IPS DF 6.9 (cell line): ENCODE data around the gene CSRNP3.

Source experiments
- DNase-seq: peaks from one replicate; pipeline ENCODE4 v3.0.0-alpha.2; 2013; ENCODE audit warnings: low read depth, low spot score
- H3K27ac ChIP-seq: one replicate; pipeline ENCODE4 v1.5.1; 2013; ENCODE audit warnings: low read length, control low read depth
- H3K27me3 ChIP-seq: 2 replicates; pipeline ENCODE4 v1.6.1; 2013; ENCODE audit warnings: mild to moderate bottlenecking, low read length; ENCODE audit not compliant: control insufficient read depth, insufficient read depth
- H3K36me3 ChIP-seq: 2 replicates; pipeline ENCODE4 v1.6.1; 2013; ENCODE audit warnings: low read length; ENCODE audit not compliant: control insufficient read depth, insufficient read depth
- H3K4me1 ChIP-seq: 2 replicates; pipeline ENCODE4 v1.6.1; 2013; ENCODE audit warnings: low read length; ENCODE audit not compliant: control insufficient read depth, insufficient read depth
- H3K4me3 ChIP-seq: 2 replicates; pipeline ENCODE4 v1.5.1; 2013; ENCODE audit warnings: mild to moderate bottlenecking, low read length
- H3K9me3 ChIP-seq: 2 replicates; pipeline ENCODE4 v1.6.1; 2013; ENCODE audit warnings: low read length, inconsistent platforms; ENCODE audit not compliant: control insufficient read depth, insufficient read depth
- WGBS: extraction: QIAGEN DNeasy Blood & Tissue Kit; methylation state at CpG from one replicate; pipeline ENCODE4 v1.1.7; 2013; ENCODE audit warnings: mixed read lengths, missing lambda C conversion rate; ENCODE audit not compliant: insufficient read length, insufficient coverage; 5-methylcytosine and 5-hydroxymethylcytosine counted together

Gene CSRNP3

DNA sequence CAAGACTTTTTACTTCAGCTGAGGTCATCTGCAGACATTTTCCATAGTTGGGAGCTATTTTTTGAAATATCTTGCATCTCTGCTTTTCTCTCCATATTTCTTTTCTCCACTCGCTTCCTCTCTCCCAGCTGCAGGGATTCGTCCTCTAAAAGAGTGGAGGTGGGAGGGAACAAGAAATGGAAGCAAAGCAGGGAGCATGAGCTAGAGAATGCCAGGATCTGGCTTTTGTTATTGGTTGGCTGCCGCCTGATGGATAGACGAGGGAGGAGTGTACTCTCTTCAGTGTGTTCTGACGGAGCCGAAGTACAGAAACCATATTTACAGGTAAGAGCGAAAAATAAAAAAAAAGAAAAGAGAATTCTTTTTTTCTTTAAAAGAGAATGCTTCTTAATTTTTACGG is at the start of gene CSRNP3:
CSRNP3 (plus strand) TSS at position 282 of the 400 bp plus-strand sequence. CDS start 125,368 bp downstream, outside the sequence.
- no peaks in the 10 kb centered on the region for H3K27me3 ChIP-seq
- H3K36me3 ChIP-seq = no peaks in the 10 kb centered on the region
- peak within 1 kb of the TSS; percentile 40; the same call in 1 of the 2 replicates for H3K4me3 ChIP-seq
- WGBS = no CpG with 5 or more reads among the region's 8 CpGs
- DNase-seq = peak; percentile 61
- no peak within 1 kb of the TSS for H3K27ac ChIP-seq
- H3K9me3 ChIP-seq = no peaks in the 10 kb centered on the region
- no peaks in the 10 kb centered on the region for H3K4me1 ChIP-seq

DNA sequence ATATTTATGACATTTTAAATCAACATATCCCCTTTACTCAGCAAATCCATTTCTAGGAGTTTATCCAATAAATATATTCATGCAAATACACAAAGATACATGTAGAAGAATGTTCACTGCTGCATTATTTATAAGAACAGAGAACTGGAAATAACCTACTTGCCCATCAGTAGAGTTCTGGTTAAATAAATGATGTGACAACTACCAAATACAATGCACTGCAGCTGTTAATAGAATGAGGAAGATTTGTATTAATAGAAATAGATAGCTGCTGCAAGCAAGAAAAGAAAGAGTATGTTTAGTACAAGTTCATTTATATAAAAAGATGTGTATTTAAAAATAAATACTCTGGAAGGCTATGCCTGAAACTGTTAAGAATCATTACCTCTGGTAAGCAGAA is 49.3 kb upstream of the CSRNP3 start:
- 0 out of 2 replicates have a peak, but pooled peaks cover 2% of the 10 kb centered on the region for H3K9me3 ChIP-seq
- no peak overlapping the region for H3K4me3 ChIP-seq
- no peaks in the 10 kb centered on the region for H3K27me3 ChIP-seq
- no peak overlapping the region for H3K27ac ChIP-seq
- no peaks in the 10 kb centered on the region for H3K4me1 ChIP-seq
- no peaks in the 10 kb centered on the region; the same call in 1 of the 2 replicates for H3K36me3 ChIP-seq
- DNase-seq = no peak

DNA sequence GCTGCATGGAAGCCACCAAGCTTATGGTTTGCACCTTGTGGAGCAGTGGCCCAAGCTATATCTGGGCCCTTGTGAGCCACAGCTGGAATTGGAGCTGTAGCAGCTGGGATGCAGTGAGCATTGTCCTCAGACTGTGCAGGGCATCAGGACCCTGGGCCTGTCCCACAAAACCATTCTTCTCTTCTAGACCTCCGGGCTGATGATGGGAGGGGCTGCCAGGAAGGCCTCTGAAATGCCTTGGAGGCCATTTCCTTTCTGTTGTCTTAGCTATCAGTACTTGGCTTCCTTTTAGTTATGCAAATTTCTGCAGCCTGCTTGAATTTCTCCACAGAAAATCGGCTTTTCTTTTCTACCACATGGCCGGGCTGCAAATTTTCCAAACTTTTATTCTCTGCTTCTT is 46.4 kb upstream of the CSRNP3 start:
- no peaks in the 10 kb centered on the region for H3K27me3 ChIP-seq
- H3K36me3 ChIP-seq = no peaks in the 10 kb centered on the region; the same call in 1 of the 2 replicates
- H3K27ac ChIP-seq = no peak overlapping the region
- no peak overlapping the region for H3K4me3 ChIP-seq
- no CpG with 5 or more reads among the region's 3 CpGs for WGBS
- no peak for DNase-seq
- H3K4me1 ChIP-seq = no peaks in the 10 kb centered on the region
- H3K9me3 ChIP-seq = 0 out of 2 replicates have a peak, but pooled peaks cover 2% of the 10 kb centered on the region

DNA sequence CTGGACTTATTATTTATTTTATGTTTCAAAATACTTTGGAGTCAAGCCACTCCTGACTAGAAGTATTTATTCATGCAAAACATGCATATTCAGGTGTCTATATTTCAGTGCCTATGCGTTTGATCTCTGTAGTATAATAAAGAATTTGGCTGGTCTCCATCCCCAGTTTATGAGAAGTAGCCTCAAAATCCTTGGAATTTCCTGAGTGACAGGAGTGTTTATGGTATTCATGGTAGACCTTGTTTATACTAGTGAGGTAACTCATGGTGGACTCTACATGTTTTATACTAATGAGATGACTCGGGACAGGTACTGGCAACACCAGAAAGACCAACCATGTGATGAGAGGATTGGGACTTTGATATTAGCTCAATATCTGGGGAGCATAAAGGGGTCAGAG is 43.9 kb upstream of the CSRNP3 start:
- no peak for DNase-seq
- Histone ChIP-seq H3K4me1 (no peaks in the 10 kb centered on the region), H3K27ac (no peak overlapping the region), H3K27me3 (no peaks in the 10 kb centered on the region), H3K36me3 (no peaks in the 10 kb centered on the region; the same call in 1 of the 2 replicates), H3K4me3 (no peak overlapping the region), H3K9me3 (0 out of 2 replicates have a peak, but pooled peaks cover 2% of the 10 kb centered on the region)
- no CpG with 5 or more reads among the region's 2 CpGs for WGBS

- Histone ChIP-seq H3K27ac (no peak overlapping the region), H3K9me3 (0 out of 2 replicates have a peak, but pooled peaks cover under 1% of the 10 kb centered on the region), H3K27me3 (no peaks in the 10 kb centered on the region), H3K36me3 (no peaks in the 10 kb centered on the region; the same call in 1 of the 2 replicates), H3K4me1 (no peaks in the 10 kb centered on the region), H3K4me3 (no peak overlapping the region)
- no peak for DNase-seq
- no CpG with 5 or more reads among the region's 4 CpGs for WGBS
Observed at GRCh38 chr2:165427686-165428085, 41.8 kb upstream of the CSRNP3 start.

GRCh38 chr2:165428926-165429325 is 40.6 kb upstream of the CSRNP3 start:
- no peaks in the 10 kb centered on the region for H3K27me3 ChIP-seq

GRCh38 chr2:165431014-165431413 is 38.5 kb upstream of the CSRNP3 start:
- no peaks in the 10 kb centered on the region for H3K27me3 ChIP-seq
- no peak overlapping the region for H3K27ac ChIP-seq
- H3K4me3 ChIP-seq = no peak overlapping the region
- H3K4me1 ChIP-seq = peaks cover under 1% of the 10 kb centered on the region; the same call in 1 of the 2 replicates
- DNase-seq = no peak
- H3K36me3 ChIP-seq = no peaks in the 10 kb centered on the region
- H3K9me3 ChIP-seq = no peaks in the 10 kb centered on the region

More at GRCh38 chr2:165428926-165429325, 40.6 kb upstream of the CSRNP3 start:
- no peak for DNase-seq
- no peaks in the 10 kb centered on the region for H3K4me1 ChIP-seq
- no peak overlapping the region for H3K27ac ChIP-seq
- no peaks in the 10 kb centered on the region for H3K36me3 ChIP-seq
- no CpG with 5 or more reads among the region's 1 CpG for WGBS
- H3K9me3 ChIP-seq = no peaks in the 10 kb centered on the region
- H3K4me3 ChIP-seq = no peak overlapping the region

DNA sequence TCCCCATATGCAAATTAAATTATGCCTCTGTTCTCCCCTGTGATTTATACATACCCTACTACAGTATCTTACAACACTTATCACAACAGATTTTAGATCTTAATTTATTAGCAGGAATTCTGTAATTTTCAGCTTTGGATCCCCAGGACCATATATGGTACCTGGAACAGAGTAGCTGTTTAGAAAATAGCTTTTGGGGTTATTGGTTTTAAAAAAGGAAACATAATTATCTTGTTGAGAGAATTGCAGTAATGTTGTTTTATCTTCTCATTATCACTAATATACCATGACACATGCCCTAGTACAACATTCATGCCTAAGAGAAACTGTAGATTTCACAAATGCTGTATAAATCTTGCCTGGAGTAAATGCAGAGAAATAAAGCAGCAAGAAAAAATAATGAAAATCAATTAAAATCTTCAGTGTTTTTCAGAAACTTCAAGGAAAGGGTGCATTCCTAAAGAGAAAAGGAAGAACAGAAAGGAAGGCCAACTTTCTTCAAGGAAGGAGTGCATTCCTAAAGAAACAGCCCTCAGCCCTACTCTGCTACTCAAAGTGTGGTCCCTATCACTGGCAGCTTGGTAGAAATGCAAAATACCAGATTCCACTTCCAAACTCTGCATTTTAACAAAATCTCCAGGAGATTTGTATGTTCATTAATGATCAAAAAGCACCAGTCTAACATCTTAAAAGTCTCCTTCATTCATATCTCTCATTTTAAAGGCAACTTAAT is 37.1 kb upstream of the CSRNP3 start:
- Histone ChIP-seq H3K4me3 (no peak overlapping the region), H3K27me3 (no peaks in the 10 kb centered on the region), H3K27ac (no peak overlapping the region), H3K36me3 (no peaks in the 10 kb centered on the region), H3K4me1 (peaks cover 2% of the 10 kb centered on the region; the same call in 1 of the 2 replicates), H3K9me3 (no peaks in the 10 kb centered on the region)
- DNase-seq = no peak

GRCh38 chr2:165434865-165435496 is 34.5 kb upstream of the CSRNP3 start:
- H3K4me3 ChIP-seq = no peak overlapping the region
- DNase-seq = no peak
- no peaks in the 10 kb centered on the region for H3K36me3 ChIP-seq
- no peaks in the 10 kb centered on the region for H3K27me3 ChIP-seq
- no CpG with 5 or more reads among the region's 1 CpG for WGBS
- H3K27ac ChIP-seq = no peak overlapping the region
- H3K4me1 ChIP-seq = peaks cover 2% of the 10 kb centered on the region; the same call in 1 of the 2 replicates
- no peaks in the 10 kb centered on the region for H3K9me3 ChIP-seq

GRCh38 chr2:165435611-165436010 is 33.9 kb upstream of the CSRNP3 start:
- Histone ChIP-seq H3K27me3 (no peaks in the 10 kb centered on the region), H3K4me1 (peaks cover 2% of the 10 kb centered on the region; the same call in 1 of the 2 replicates)
- no CpG with 5 or more reads among the region's 1 CpG for WGBS

More at GRCh38 chr2:165435611-165436010, 33.9 kb upstream of the CSRNP3 start:
- DNase-seq = no peak
- Histone ChIP-seq H3K27ac (no peak overlapping the region), H3K4me3 (no peak overlapping the region), H3K36me3 (no peaks in the 10 kb centered on the region), H3K9me3 (no peaks in the 10 kb centered on the region)
